ENCODE data around the gene HMGN1. TPM values are rescaled to one million over a fixed set of nuclear protein-coding genes. Genes with fewer than 3 reads are reported as not detected.

The HMGN1 gene
- total RNA-seq, 1 experiment from 2014 or later, result 469 TPM

- TF ChIP-seq MYBL2 (CRISPR knock-in tag; IDR thresholded peaks at IDR 0.05) (no peak), ZBTB43 (CRISPR knock-in tag; IDR thresholded peaks at IDR 0.05) (no peak)
Observed at GRCh38 chr21:39350094-39351005, 1.5 kb upstream of the HMGN1 start (continued).

GRCh38 chr21:39349211-39350093 lies 564 bp upstream of the HMGN1 start:
- peak overlapping the region; percentile 94 for H3K4me3 Mint-ChIP-seq
- CTCF ChIA-PET, result no interaction called here
- peaks cover 32% of the 10 kb centered on the region for H3K36me3 Mint-ChIP-seq
- peaks cover 45% of the 10 kb centered on the region for H3K4me1 Mint-ChIP-seq
- peak overlapping the region; percentile 99 for H3K27ac Mint-ChIP-seq
- DNase-seq (ENCODE audit: low spot score) (peak; percentile 98), ATAC-seq (peak; percentile 89)
- H3K9me3 Mint-ChIP-seq, result peaks cover 7% of the 10 kb centered on the region; the same call in 1 of the 2 replicates
- no peaks in the 10 kb centered on the region for H3K27me3 Mint-ChIP-seq (ENCODE audit: low read depth)
- POLR2A ChIA-PET, result interaction anchor here (0.7 to 2.6 kb wide), 5 partner anchors 23 to 165 kb away, joined by 6 to 17 read pairs (median 11); partner anchors contain the start of gene PSMG1
- 0 out of 2 replicates have a peak, but pooled peaks have one; percentile 37 for TF ChIP-seq GABPB1 (CRISPR knock-in tag; IDR thresholded peaks at IDR 0.05)
- no peak for TF ChIP-seq NFE2L1 (CRISPR knock-in tag; IDR thresholded peaks at IDR 0.05)
- no peak for TF ChIP-seq ATF6 (CRISPR knock-in tag; IDR thresholded peaks at IDR 0.05)
- TF ChIP-seq MAX (CRISPR knock-in tag; IDR thresholded peaks at IDR 0.05), result peak; percentile 37; the same call in 1 of the 2 replicates
- TF ChIP-seq USF2 (CRISPR knock-in tag; IDR thresholded peaks at IDR 0.05), result peak; percentile 94
- TF ChIP-seq NFYB (CRISPR knock-in tag; conservative IDR thresholded peaks at IDR 0.05; ENCODE audit: low read depth), result peak; percentile 79
- peak; percentile 84 for TF ChIP-seq GTF2I (CRISPR knock-in tag; conservative IDR thresholded peaks at IDR 0.05)
- TF ChIP-seq ZNF423 (CRISPR knock-in tag; IDR thresholded peaks at IDR 0.05), result no peak
- no peak for TF ChIP-seq SMAD4 (CRISPR knock-in tag; IDR thresholded peaks at IDR 0.05)
- TF ChIP-seq USF1 (CRISPR knock-in tag; IDR thresholded peaks at IDR 0.05), result peak; percentile 94
- TF ChIP-seq ETV6 (CRISPR knock-in tag; IDR thresholded peaks at IDR 0.05), result no peak
- TF ChIP-seq CBFB (CRISPR knock-in tag; IDR thresholded peaks at IDR 0.05; ENCODE audit: low read depth), result no peak
- no peak for TF ChIP-seq ZBTB43 (CRISPR knock-in tag; IDR thresholded peaks at IDR 0.05)
- no peak for TF ChIP-seq ZMAT4 (CRISPR knock-in tag; IDR thresholded peaks at IDR 0.05)
- no peak for TF ChIP-seq FOXP4 (CRISPR knock-in tag; IDR thresholded peaks at IDR 0.05)
- no peak for TF ChIP-seq PRRX2 (CRISPR knock-in tag; IDR thresholded peaks at IDR 0.05)
- TF ChIP-seq SP1 (CRISPR knock-in tag; conservative IDR thresholded peaks at IDR 0.05), result peak; percentile 28; the same call in 1 of the 2 replicates
- peak; percentile 94 for TF ChIP-seq ZNF121 (CRISPR knock-in tag; IDR thresholded peaks at IDR 0.05)
- 0 out of 2 replicates have a peak, but pooled peaks have one; percentile 20 for TF ChIP-seq TEAD1 (CRISPR knock-in tag; IDR thresholded peaks at IDR 0.05)
- no peak for TF ChIP-seq TEAD4 (CRISPR knock-in tag; IDR thresholded peaks at IDR 0.05)
- TF ChIP-seq MYBL2 (CRISPR knock-in tag; IDR thresholded peaks at IDR 0.05), result 0 out of 2 replicates have a peak, but pooled peaks have one; percentile 63
- TF ChIP-seq ZNF416 (CRISPR knock-in tag; IDR thresholded peaks at IDR 0.05), result 0 out of 2 replicates have a peak, but pooled peaks have one; percentile 52
- TF ChIP-seq ATF2 (CRISPR knock-in tag; IDR thresholded peaks at IDR 0.05; ENCODE audit: borderline replicate concordance, low read depth), result no peak
